ENCODE data around the gene FAM78A.

Gene FAM78A

DNA sequence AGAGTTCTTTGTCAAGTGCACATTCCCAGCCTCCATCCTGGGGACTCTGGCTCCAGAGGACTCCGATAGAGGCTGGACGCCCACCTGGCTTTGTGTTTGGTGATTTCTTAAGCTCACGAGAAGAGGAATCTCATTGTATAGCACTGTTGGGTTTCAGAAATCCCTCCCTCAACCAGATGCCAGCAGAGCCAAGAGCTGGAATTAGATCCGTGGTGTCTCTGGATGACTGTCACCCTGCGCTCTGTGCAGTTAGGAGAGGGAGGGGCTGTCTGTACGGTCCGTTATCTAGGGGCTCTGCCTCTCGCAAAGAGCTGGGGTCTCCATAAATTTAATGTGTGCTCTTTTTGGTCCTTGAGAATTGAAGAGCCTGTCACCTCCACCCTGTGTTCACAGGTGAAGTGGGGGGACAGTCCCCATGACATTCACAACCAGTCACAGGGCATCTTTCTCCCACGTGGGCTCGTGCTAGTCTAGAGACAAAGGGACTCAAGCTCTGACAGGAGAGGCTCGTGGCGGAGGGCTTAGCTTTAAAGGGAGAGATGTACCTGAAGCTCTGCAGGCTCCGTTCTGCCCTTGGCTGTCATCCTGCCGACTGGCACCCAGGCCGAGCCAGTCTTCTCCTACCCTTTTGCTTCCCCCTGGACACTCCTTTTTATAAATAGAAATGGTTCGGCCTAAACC is 41.4 kb downstream of the FAM78A start:
- no peak overlapping the region for H3K4me3 ChIP-seq (ENCODE audit: low read depth, low read length)
- H3K27me3 ChIP-seq (ENCODE audit: insufficient read depth, low read length), result no peaks in the 10 kb centered on the region
- H2AFZ ChIP-seq (ENCODE audit: low read length, unreplicated experiment), result no peak overlapping the region
- H3K79me2 ChIP-seq (ENCODE audit: control insufficient read depth, insufficient read depth, low read length, unreplicated experiment), result no peaks in the 10 kb centered on the region
- no peaks in the 10 kb centered on the region; the same call in 1 of the 2 replicates for H3K36me3 ChIP-seq (ENCODE audit: insufficient read depth, low read length)
- peaks cover 7% of the 10 kb centered on the region for H3K4me1 ChIP-seq (ENCODE audit: control insufficient read depth, insufficient read depth, low read length, unreplicated experiment)
- H3K27ac ChIP-seq (ENCODE audit: low read depth, low read length), result no peak overlapping the region

GRCh38 chr9:131233995-131234394 is 42.3 kb downstream of the FAM78A start:
- Histone ChIP-seq H3K27ac (ENCODE audit: low read depth, low read length) (no peak overlapping the region), H3K4me1 (ENCODE audit: control insufficient read depth, insufficient read depth, low read length, unreplicated experiment) (peaks cover 7% of the 10 kb centered on the region), H3K4me3 (ENCODE audit: low read depth, low read length) (no peak overlapping the region), H3K27me3 (ENCODE audit: insufficient read depth, low read length) (no peaks in the 10 kb centered on the region), H3K79me2 (ENCODE audit: control insufficient read depth, insufficient read depth, low read length, unreplicated experiment) (no peaks in the 10 kb centered on the region), H2AFZ (ENCODE audit: low read length, unreplicated experiment) (no peak overlapping the region), H3K36me3 (ENCODE audit: insufficient read depth, low read length) (no peaks in the 10 kb centered on the region; the same call in 1 of the 2 replicates)

DNA sequence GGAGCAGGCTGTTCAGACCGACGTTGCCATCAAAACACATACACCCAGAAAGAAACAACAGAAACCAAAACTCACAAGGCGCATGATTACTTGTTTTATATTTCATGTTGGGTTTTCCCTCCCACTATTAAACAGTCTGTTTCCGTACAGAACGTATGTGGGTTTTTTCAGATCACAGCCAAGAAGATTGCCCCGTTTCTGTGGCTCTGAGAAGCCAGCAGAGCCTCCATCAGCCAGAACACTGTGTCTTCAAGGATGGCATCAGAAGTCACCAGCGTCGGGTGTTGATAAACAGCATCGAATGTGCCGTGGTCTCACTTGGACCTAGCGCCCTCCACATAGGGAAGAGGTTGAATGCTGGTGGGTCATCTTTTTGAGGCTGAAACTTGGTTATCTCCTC is 42.8 kb downstream of the FAM78A start:
- no peak overlapping the region for H3K27ac ChIP-seq (ENCODE audit: low read depth, low read length)
- H3K79me2 ChIP-seq (ENCODE audit: control insufficient read depth, insufficient read depth, low read length, unreplicated experiment), result no peaks in the 10 kb centered on the region
- peaks cover 7% of the 10 kb centered on the region for H3K4me1 ChIP-seq (ENCODE audit: control insufficient read depth, insufficient read depth, low read length, unreplicated experiment)
- H3K36me3 ChIP-seq (ENCODE audit: insufficient read depth, low read length), result no peaks in the 10 kb centered on the region; the same call in 1 of the 2 replicates
- H2AFZ ChIP-seq (ENCODE audit: low read length, unreplicated experiment), result no peak overlapping the region
- no peaks in the 10 kb centered on the region for H3K27me3 ChIP-seq (ENCODE audit: insufficient read depth, low read length)
- no peak overlapping the region for H3K4me3 ChIP-seq (ENCODE audit: low read depth, low read length)

DNA sequence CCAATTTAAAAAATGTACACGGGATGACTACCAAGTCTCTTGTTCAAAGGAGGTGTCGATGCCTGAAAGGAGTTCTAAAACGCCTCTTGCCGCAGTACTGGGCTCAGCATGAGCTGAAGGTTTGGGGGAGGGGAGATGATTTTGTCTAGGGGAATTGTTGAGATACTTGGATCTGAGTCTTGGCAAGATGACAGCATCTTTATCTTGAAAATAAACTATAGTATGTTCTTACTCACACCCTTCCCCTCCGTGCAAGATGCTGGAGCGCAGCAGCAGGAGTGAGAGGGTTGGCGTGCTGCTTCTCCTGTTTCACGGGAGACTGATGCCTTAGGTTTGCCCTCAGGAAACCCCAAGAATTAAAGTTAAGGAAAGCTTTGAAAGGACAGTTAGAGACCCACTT is 47.3 kb downstream of the FAM78A start:
- H3K27me3 ChIP-seq (ENCODE audit: insufficient read depth, low read length), result no peaks in the 10 kb centered on the region
- H3K27ac ChIP-seq (ENCODE audit: low read depth, low read length), result no peak overlapping the region
- no peak overlapping the region for H2AFZ ChIP-seq (ENCODE audit: low read length, unreplicated experiment)
- peaks cover 3% of the 10 kb centered on the region for H3K4me1 ChIP-seq (ENCODE audit: control insufficient read depth, insufficient read depth, low read length, unreplicated experiment)
- no peaks in the 10 kb centered on the region; the same call in 1 of the 2 replicates for H3K36me3 ChIP-seq (ENCODE audit: insufficient read depth, low read length)
- no peaks in the 10 kb centered on the region for H3K79me2 ChIP-seq (ENCODE audit: control insufficient read depth, insufficient read depth, low read length, unreplicated experiment)
- no peak overlapping the region for H3K4me3 ChIP-seq (ENCODE audit: low read depth, low read length)

- H3K36me3 ChIP-seq (ENCODE audit: insufficient read depth, low read length), result no peaks in the 10 kb centered on the region; the same call in 1 of the 2 replicates
- no peak overlapping the region for H3K27ac ChIP-seq (ENCODE audit: low read depth, low read length)
- H3K4me3 ChIP-seq (ENCODE audit: low read depth, low read length), result no peak overlapping the region
These were observed 48.3 kb downstream of the FAM78A start for GRCh38 chr9:131227959-131228460.

GRCh38 chr9:131227112-131227958 is 49.0 kb downstream of the FAM78A start:
- no peaks in the 10 kb centered on the region; the same call in 1 of the 2 replicates for H3K36me3 ChIP-seq (ENCODE audit: insufficient read depth, low read length)
- no peaks in the 10 kb centered on the region for H3K79me2 ChIP-seq (ENCODE audit: control insufficient read depth, insufficient read depth, low read length, unreplicated experiment)
- H3K27ac ChIP-seq (ENCODE audit: low read depth, low read length), result no peak overlapping the region
- peaks cover 3% of the 10 kb centered on the region for H3K4me1 ChIP-seq (ENCODE audit: control insufficient read depth, insufficient read depth, low read length, unreplicated experiment)
- H3K4me3 ChIP-seq (ENCODE audit: low read depth, low read length), result no peak overlapping the region
- no peak overlapping the region for H2AFZ ChIP-seq (ENCODE audit: low read length, unreplicated experiment)
- no peaks in the 10 kb centered on the region for H3K27me3 ChIP-seq (ENCODE audit: insufficient read depth, low read length)

More at GRCh38 chr9:131227959-131228460, 48.3 kb downstream of the FAM78A start:
- H3K27me3 ChIP-seq (ENCODE audit: insufficient read depth, low read length), result no peaks in the 10 kb centered on the region
- no peak overlapping the region for H2AFZ ChIP-seq (ENCODE audit: low read length, unreplicated experiment)
- peaks cover 3% of the 10 kb centered on the region for H3K4me1 ChIP-seq (ENCODE audit: control insufficient read depth, insufficient read depth, low read length, unreplicated experiment)
- H3K79me2 ChIP-seq (ENCODE audit: control insufficient read depth, insufficient read depth, low read length, unreplicated experiment), result no peaks in the 10 kb centered on the region

- no peaks in the 10 kb centered on the region for H3K79me2 ChIP-seq (ENCODE audit: control insufficient read depth, insufficient read depth, low read length, unreplicated experiment)
- H3K36me3 ChIP-seq (ENCODE audit: insufficient read depth, low read length), result no peaks in the 10 kb centered on the region; the same call in 1 of the 2 replicates
- H3K27me3 ChIP-seq (ENCODE audit: insufficient read depth, low read length), result no peaks in the 10 kb centered on the region
- no peak overlapping the region for H3K4me3 ChIP-seq (ENCODE audit: low read depth, low read length)
- H2AFZ ChIP-seq (ENCODE audit: low read length, unreplicated experiment), result no peak overlapping the region
- no peak overlapping the region for H3K27ac ChIP-seq (ENCODE audit: low read depth, low read length)
- peaks cover 3% of the 10 kb centered on the region for H3K4me1 ChIP-seq (ENCODE audit: control insufficient read depth, insufficient read depth, low read length, unreplicated experiment)
These were observed 50.1 kb downstream of the FAM78A start for GRCh38 chr9:131226226-131226625.

- Histone ChIP-seq H3K4me1 (ENCODE audit: control insufficient read depth, insufficient read depth, low read length, unreplicated experiment) (peaks cover under 1% of the 10 kb centered on the region), H3K79me2 (ENCODE audit: control insufficient read depth, insufficient read depth, low read length, unreplicated experiment) (no peaks in the 10 kb centered on the region), H3K27ac (ENCODE audit: low read depth, low read length) (no peak overlapping the region), H3K4me3 (ENCODE audit: low read depth, low read length) (no peak overlapping the region), H3K27me3 (ENCODE audit: insufficient read depth, low read length) (no peaks in the 10 kb centered on the region), H2AFZ (ENCODE audit: low read length, unreplicated experiment) (no peak overlapping the region), H3K36me3 (ENCODE audit: insufficient read depth, low read length) (no peaks in the 10 kb centered on the region)
These were observed 53.9 kb downstream of the FAM78A start for GRCh38 chr9:131222460-131222859.

GRCh38 chr9:131220485-131220884 is 55.8 kb downstream of the FAM78A start:
- Histone ChIP-seq H3K36me3 (ENCODE audit: insufficient read depth, low read length) (no peaks in the 10 kb centered on the region), H3K4me1 (ENCODE audit: control insufficient read depth, insufficient read depth, low read length, unreplicated experiment) (no peaks in the 10 kb centered on the region), H3K4me3 (ENCODE audit: low read depth, low read length) (no peak overlapping the region), H3K27ac (ENCODE audit: low read depth, low read length) (no peak overlapping the region), H3K79me2 (ENCODE audit: control insufficient read depth, insufficient read depth, low read length, unreplicated experiment) (no peaks in the 10 kb centered on the region), H2AFZ (ENCODE audit: low read length, unreplicated experiment) (no peak overlapping the region), H3K27me3 (ENCODE audit: insufficient read depth, low read length) (no peaks in the 10 kb centered on the region)

- no peak overlapping the region for H3K27ac ChIP-seq (ENCODE audit: low read depth, low read length)
- H3K36me3 ChIP-seq (ENCODE audit: insufficient read depth, low read length), result no peaks in the 10 kb centered on the region
These were observed 57.9 kb downstream of the FAM78A start for GRCh38 chr9:131218370-131218769.

More at GRCh38 chr9:131218370-131218769, 57.9 kb downstream of the FAM78A start:
- H3K79me2 ChIP-seq (ENCODE audit: control insufficient read depth, insufficient read depth, low read length, unreplicated experiment), result no peaks in the 10 kb centered on the region
- no peak overlapping the region for H3K4me3 ChIP-seq (ENCODE audit: low read depth, low read length)
- H2AFZ ChIP-seq (ENCODE audit: low read length, unreplicated experiment), result no peak overlapping the region
- no peaks in the 10 kb centered on the region for H3K4me1 ChIP-seq (ENCODE audit: control insufficient read depth, insufficient read depth, low read length, unreplicated experiment)
- H3K27me3 ChIP-seq (ENCODE audit: insufficient read depth, low read length), result no peaks in the 10 kb centered on the region

All from ACC112 (cell line).